ENCODE measurements around the gene FAM120A.

DNA sequence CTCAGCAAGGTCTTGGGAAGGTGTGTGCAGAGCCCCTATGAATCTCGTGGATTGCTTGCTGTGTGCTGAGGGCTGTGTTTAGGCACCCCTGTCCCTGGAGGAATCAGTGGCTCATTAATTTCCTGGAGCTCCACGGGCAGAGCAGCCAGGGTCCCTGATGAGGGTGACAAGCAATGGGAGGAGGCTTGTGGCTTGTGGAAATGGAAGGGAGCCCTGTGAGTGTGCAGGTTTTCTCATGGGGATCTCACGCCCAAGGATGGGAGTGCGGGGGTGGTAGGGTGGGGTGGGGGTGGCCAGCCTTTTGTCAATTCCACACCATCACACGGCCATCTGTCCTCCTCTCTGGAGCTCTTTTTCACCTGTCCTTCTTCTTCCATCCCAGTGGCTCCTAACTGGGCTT is 150.2 kb downstream of the FAM120A start:
- TF ChIP-seq, protein P1, sequence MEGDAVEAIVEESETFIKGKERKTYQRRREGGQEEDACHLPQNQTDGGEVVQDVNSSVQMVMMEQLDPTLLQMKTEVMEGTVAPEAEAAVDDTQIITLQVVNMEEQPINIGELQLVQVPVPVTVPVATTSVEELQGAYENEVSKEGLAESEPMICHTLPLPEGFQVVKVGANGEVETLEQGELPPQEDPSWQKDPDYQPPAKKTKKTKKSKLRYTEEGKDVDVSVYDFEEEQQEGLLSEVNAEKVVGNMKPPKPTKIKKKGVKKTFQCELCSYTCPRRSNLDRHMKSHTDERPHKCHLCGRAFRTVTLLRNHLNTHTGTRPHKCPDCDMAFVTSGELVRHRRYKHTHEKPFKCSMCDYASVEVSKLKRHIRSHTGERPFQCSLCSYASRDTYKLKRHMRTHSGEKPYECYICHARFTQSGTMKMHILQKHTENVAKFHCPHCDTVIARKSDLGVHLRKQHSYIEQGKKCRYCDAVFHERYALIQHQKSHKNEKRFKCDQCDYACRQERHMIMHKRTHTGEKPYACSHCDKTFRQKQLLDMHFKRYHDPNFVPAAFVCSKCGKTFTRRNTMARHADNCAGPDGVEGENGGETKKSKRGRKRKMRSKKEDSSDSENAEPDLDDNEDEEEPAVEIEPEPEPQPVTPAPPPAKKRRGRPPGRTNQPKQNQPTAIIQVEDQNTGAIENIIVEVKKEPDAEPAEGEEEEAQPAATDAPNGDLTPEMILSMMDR (IDR thresholded peaks at IDR 0.05): no peak
- no peak for TF ChIP-seq POLR2A (IDR thresholded peaks at IDR 0.05)
